CD14-positive monocyte (primary cell): ENCODE measurements around the gene MYOCOS. TPM values are rescaled to one million over a fixed set of nuclear protein-coding genes. Genes with fewer than 3 reads are reported as not detected.

Experiments
- DNase-seq, 3 donors: peaks; one replicate each; pipeline ENCODE4 v3.0.0-alpha.2; 2011 to 2022
- H2AFZ ChIP-seq: 2 replicates; pipeline ENCODE4 v1.6.0; 2012; ENCODE audit warnings: mild to moderate bottlenecking, low read depth, low read length, inconsistent platforms; ENCODE audit not compliant: insufficient read depth, poor library complexity, severe bottlenecking
- H3K27ac ChIP-seq, 2 donors: 1 replicate in 1 of 2; 2 replicates in 1 of 2; pipeline ENCODE4 v1.5.1; 2012 to 2013; ENCODE audit warnings: low read length in 2 of 2, control low read depth in 1 of 2, inconsistent platforms in 1 of 2, low read depth in 1 of 2, mild to moderate bottlenecking in 1 of 2
- H3K27me3 ChIP-seq, 2 donors: one replicate each; pipeline versions ENCODE4 v1.6.0 to v1.6.1; 2011 to 2013; ENCODE audit warnings: low read length in 2 of 2; ENCODE audit not compliant: control insufficient read depth in 2 of 2, insufficient read depth in 2 of 2
- H3K36me3 ChIP-seq, 2 donors: replicated peaks in 1 of 2; 1 replicate in 1 of 2; 2 replicates in 1 of 2; pipeline versions ENCODE4 v1.5.1 to v1.6.1; 2012 to 2013; ENCODE audit warnings: low read length in 2 of 2, control low read depth in 1 of 2, inconsistent platforms in 1 of 2, mild to moderate bottlenecking in 1 of 2; ENCODE audit not compliant: insufficient read depth in 2 of 2, control insufficient read depth in 1 of 2
- H3K4me1 ChIP-seq, 2 donors: 1 replicate in 1 of 2; 2 replicates in 1 of 2; pipeline versions ENCODE4 v1.5.1 to v1.6.1; 2012 to 2013; ENCODE audit warnings: low read length in 2 of 2, control low read depth in 1 of 2, inconsistent platforms in 1 of 2, mild to moderate bottlenecking in 1 of 2, moderate library complexity in 1 of 2; ENCODE audit not compliant: insufficient read depth in 2 of 2, control insufficient read depth in 1 of 2
- H3K4me2 ChIP-seq: replicated peaks from 2 replicates; pipeline ENCODE3; 2012; ENCODE audit warnings: low read length, moderate library complexity, mild to moderate bottlenecking; ENCODE audit not compliant: poor library complexity, severe bottlenecking; ENCODE audit errors: extremely low read depth
- H3K4me3 ChIP-seq, 3 experiments: fragments of 200-600 bp in 1 of 3; sonication (generic) in 1 of 3; replicated peaks in 1 of 3; 1 replicate in 2 of 3; 2 replicates in 1 of 3; pipeline ENCODE4 v1.5.1; 2011 to 2013; ENCODE audit warnings: low read length in 3 of 3, mild to moderate bottlenecking in 3 of 3, control low read depth in 2 of 3, low read depth in 2 of 3, inconsistent platforms in 1 of 3, moderate library complexity in 1 of 3
- H3K79me2 ChIP-seq: 2 replicates; pipeline ENCODE4 v1.6.0; 2012; ENCODE audit warnings: mild to moderate bottlenecking, control low read depth, inconsistent platforms, low read length, moderate library complexity; ENCODE audit not compliant: insufficient read depth
- H3K9ac ChIP-seq: 2 replicates; pipeline ENCODE4 v1.6.0; 2017; ENCODE audit warnings: low read length, mild to moderate bottlenecking; ENCODE audit not compliant: insufficient read depth, poor library complexity, severe bottlenecking
- H3K9me3 ChIP-seq, 2 donors: replicated peaks in 1 of 2; 1 replicate in 1 of 2; 2 replicates in 1 of 2; pipeline versions ENCODE4 v1.5.1 to v1.6.1; 2012 to 2013; ENCODE audit warnings: low read length in 2 of 2, control low read depth in 1 of 2; ENCODE audit not compliant: control insufficient read depth in 1 of 2, insufficient read depth in 1 of 2
- H4K20me1 ChIP-seq: 2 replicates; pipeline ENCODE4 v1.6.0; 2012; ENCODE audit warnings: mild to moderate bottlenecking, low read length, control low read depth, moderate library complexity; ENCODE audit not compliant: insufficient read depth
- H3K27ac Mint-ChIP-seq, 7 donors: one replicate each; pipeline ENCODE4 v1.8.0; 2020; ENCODE audit warnings: mild to moderate bottlenecking in 7 of 7, mixed read lengths in 7 of 7, moderate library complexity in 6 of 7, inconsistent platforms in 2 of 7
- H3K27me3 Mint-ChIP-seq, 3 donors: one replicate each; pipeline ENCODE4 v1.8.0; 2021 to 2022; ENCODE audit warnings: low read depth in 3 of 3, mild to moderate bottlenecking in 3 of 3, mixed read lengths in 3 of 3, moderate library complexity in 3 of 3, inconsistent platforms in 1 of 3
- H3K36me3 Mint-ChIP-seq, 2 donors: one replicate each; pipeline ENCODE4 v1.8.0; 2020; ENCODE audit warnings: mixed read lengths in 2 of 2, inconsistent platforms in 1 of 2, mild to moderate bottlenecking in 1 of 2
- H3K4me1 Mint-ChIP-seq: one replicate; pipeline ENCODE4 v1.8.0; 2020; ENCODE audit warnings: mild to moderate bottlenecking, mixed read lengths
- H3K4me3 Mint-ChIP-seq, 2 donors: one replicate each; pipeline ENCODE4 v1.8.0; 2020; ENCODE audit warnings: mild to moderate bottlenecking in 2 of 2, mixed read lengths in 2 of 2, moderate library complexity in 1 of 2
- H3K9me3 Mint-ChIP-seq, 7 donors: one replicate each; pipeline ENCODE4 v1.8.0; 2020 to 2022; ENCODE audit warnings: mixed read lengths in 7 of 7, mild to moderate bottlenecking in 6 of 7, moderate library complexity in 6 of 7, inconsistent platforms in 2 of 7
- WGBS: methylation state at CpG from one replicate; pipeline ENCODE4 v1.1.5; 2013; ENCODE audit warnings: missing lambda C conversion rate; ENCODE audit not compliant: insufficient coverage; 5-methylcytosine and 5-hydroxymethylcytosine counted together
- intact Hi-C, 2 donors: fragments of 100-400 bp; cut with micrococcal nuclease; formaldehyde crosslinking; loops; one replicate each; pipeline versions ENCODE4 v1.15.0 to v1.15.1; 2023
- polyA plus RNA-seq, 3 donors: library from polyadenylated mRNA; depleted of rRNA in 1 of 3; unstranded in 2 of 3; stranded (reverse) in 1 of 3; fragments of 300-500 nt in 2 of 3; fragments of >200 nt in 1 of 3; fragmentation: Illumina TruSeq in 2 of 3; gene quantifications; 1 replicate in 2 of 3; 2 replicates in 1 of 3; pipeline ENCODE4 v1.2.3, GENCODE V29; 2012 to 2021
- TF ChIP-seq, protein P1 (sequence below): fragments of 200-600 bp; IDR thresholded peaks from one replicate; pipeline ENCODE4 v1.8.0; 2022; ENCODE audit warnings: antibody characterized with exemption, mild to moderate bottlenecking

MYOCOS gene
- polyA plus RNA-seq, 3 donors, result not detected

GRCh38 chr1:171663854-171664575, 42.0 kb downstream of the MYOCOS start:
- Mint-ChIP-seq H3K27me3 (peaks cover 0 to 5% (median 2%) of the 10 kb centered on the region in 3 donors), H3K4me1 (no peaks in the 10 kb centered on the region), H3K36me3 (no peaks in the 10 kb centered on the region), H3K4me3 (no peak overlapping the region), H3K27ac (no peak overlapping the region), H3K9me3 (peaks cover 0 to 2% (median 0%) of the 10 kb centered on the region in 7 donors)
- Histone ChIP-seq H4K20me1 (no peaks in the 10 kb centered on the region), H3K4me2 (no peak overlapping the region), H3K27ac (no peak overlapping the region), H3K4me3 (no peak overlapping the region), H3K36me3 (no peaks in the 10 kb centered on the region), H2AFZ (no peak overlapping the region), H3K4me1 (no peaks in the 10 kb centered on the region), H3K9ac (no peak overlapping the region), H3K79me2 (no peaks in the 10 kb centered on the region), H3K9me3 (no peaks in the 10 kb centered on the region), H3K27me3 (no peaks in the 10 kb centered on the region)
- 52% methylated on average over 2 of the region's 4 CpGs for WGBS
- DNase-seq, result no peak
- TF ChIP-seq, protein P1, sequence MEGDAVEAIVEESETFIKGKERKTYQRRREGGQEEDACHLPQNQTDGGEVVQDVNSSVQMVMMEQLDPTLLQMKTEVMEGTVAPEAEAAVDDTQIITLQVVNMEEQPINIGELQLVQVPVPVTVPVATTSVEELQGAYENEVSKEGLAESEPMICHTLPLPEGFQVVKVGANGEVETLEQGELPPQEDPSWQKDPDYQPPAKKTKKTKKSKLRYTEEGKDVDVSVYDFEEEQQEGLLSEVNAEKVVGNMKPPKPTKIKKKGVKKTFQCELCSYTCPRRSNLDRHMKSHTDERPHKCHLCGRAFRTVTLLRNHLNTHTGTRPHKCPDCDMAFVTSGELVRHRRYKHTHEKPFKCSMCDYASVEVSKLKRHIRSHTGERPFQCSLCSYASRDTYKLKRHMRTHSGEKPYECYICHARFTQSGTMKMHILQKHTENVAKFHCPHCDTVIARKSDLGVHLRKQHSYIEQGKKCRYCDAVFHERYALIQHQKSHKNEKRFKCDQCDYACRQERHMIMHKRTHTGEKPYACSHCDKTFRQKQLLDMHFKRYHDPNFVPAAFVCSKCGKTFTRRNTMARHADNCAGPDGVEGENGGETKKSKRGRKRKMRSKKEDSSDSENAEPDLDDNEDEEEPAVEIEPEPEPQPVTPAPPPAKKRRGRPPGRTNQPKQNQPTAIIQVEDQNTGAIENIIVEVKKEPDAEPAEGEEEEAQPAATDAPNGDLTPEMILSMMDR, result no peak
- intact Hi-C loops, result no loop called here

DNA sequence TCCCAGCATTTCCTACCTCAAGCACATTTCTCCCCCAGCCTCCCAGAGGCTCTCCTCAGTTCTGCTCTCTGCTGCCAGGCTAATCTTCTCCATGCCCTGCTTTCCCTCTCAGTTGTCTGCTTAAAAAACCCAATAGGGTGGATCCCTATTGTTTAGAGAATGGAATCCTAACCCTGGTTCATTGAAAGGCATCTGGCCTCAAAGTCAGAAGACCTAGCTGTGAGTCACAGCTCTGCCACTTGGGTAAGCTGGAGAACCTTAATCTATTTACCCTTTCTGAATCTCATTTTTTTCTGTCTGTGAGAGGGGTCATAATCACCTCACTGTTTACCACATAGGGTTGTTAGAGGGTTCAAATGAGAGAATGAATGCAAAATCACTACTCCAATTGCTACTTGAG, 42.9 kb downstream of the MYOCOS start:
- Mint-ChIP-seq H3K36me3 (no peaks in the 10 kb centered on the region), H3K9me3 (no peaks in the 10 kb centered on the region), H3K27me3 (peaks cover 0 to 5% (median 2%) of the 10 kb centered on the region in 3 donors), H3K4me3 (no peak overlapping the region), H3K4me1 (no peaks in the 10 kb centered on the region), H3K27ac (no peak overlapping the region)
- no peak overlapping the region for H3K4me2 ChIP-seq
- H3K4me3 ChIP-seq, result no peak overlapping the region
- H3K27ac ChIP-seq, result no peak overlapping the region
- no peak overlapping the region for H2AFZ ChIP-seq
- H3K27me3 ChIP-seq, result no peaks in the 10 kb centered on the region
- intact Hi-C loops, result no loop called here
- no peaks in the 10 kb centered on the region for H3K4me1 ChIP-seq
- H3K36me3 ChIP-seq, result no peaks in the 10 kb centered on the region
- no peaks in the 10 kb centered on the region for H4K20me1 ChIP-seq
- no peak for DNase-seq
- H3K79me2 ChIP-seq, result no peaks in the 10 kb centered on the region
- TF ChIP-seq, protein P1, result no peak
- no peaks in the 10 kb centered on the region for H3K9me3 ChIP-seq
- no peak overlapping the region for H3K9ac ChIP-seq
